Neuronal stem cell (in vitro differentiated cells): Measurements from ENCODE around the gene AMN.

Experiments used
- DNase-seq: peaks from one replicate; pipeline ENCODE4 v3.0.0-alpha.2; 2013; ENCODE audit warnings: low spot score
- H2AFZ ChIP-seq: one replicate; pipeline ENCODE4 v1.6.1; 2013; ENCODE audit warnings: mild to moderate bottlenecking, low read length, inconsistent platforms
- H2AK5ac ChIP-seq: 2 replicates; pipeline ENCODE4 v1.6.1; 2013; ENCODE audit warnings: low read depth, mild to moderate bottlenecking, inconsistent platforms, low read length, moderate library complexity, mixed read lengths
- H2BK120ac ChIP-seq: 2 replicates; pipeline ENCODE4 v1.6.1; 2013; ENCODE audit warnings: low read depth, mild to moderate bottlenecking, inconsistent platforms, low read length, moderate library complexity, mixed read lengths
- H2BK12ac ChIP-seq: one replicate; pipeline ENCODE4 v1.6.1; 2013; ENCODE audit warnings: low read length, inconsistent platforms
- H2BK15ac ChIP-seq: 2 replicates; pipeline ENCODE4 v1.6.1; 2013; ENCODE audit warnings: mild to moderate bottlenecking, low read length, inconsistent platforms, mixed read lengths
- H2BK5ac ChIP-seq: one replicate; pipeline ENCODE4 v1.6.1; 2013; ENCODE audit warnings: inconsistent platforms, mild to moderate bottlenecking, low read length, moderate library complexity
- H3K14ac ChIP-seq: one replicate; pipeline ENCODE4 v1.6.1; 2013; ENCODE audit warnings: low read length, inconsistent platforms
- H3K18ac ChIP-seq: 2 replicates; pipeline ENCODE4 v1.6.1; 2013; ENCODE audit warnings: low read length, inconsistent platforms
- H3K23ac ChIP-seq: 2 replicates; pipeline ENCODE4 v1.6.1; 2013; ENCODE audit warnings: low read depth, mild to moderate bottlenecking, mixed read lengths, low read length, inconsistent platforms; ENCODE audit not compliant: poor library complexity
- H3K27ac ChIP-seq: replicated peaks from 3 replicates; pipeline ENCODE4 v1.5.1; 2013; ENCODE audit warnings: low read length, inconsistent platforms
- H3K27me3 ChIP-seq, 3 experiments: 2 replicates each; pipeline ENCODE4 v1.6.1; 2013; ENCODE audit warnings: low read length in 3 of 3, mild to moderate bottlenecking in 2 of 3, inconsistent platforms in 1 of 3, low read depth in 1 of 3, mixed read lengths in 1 of 3, moderate library complexity in 1 of 3; ENCODE audit not compliant: control insufficient read depth in 3 of 3, insufficient read depth in 3 of 3
- H3K36me3 ChIP-seq, 2 donors: replicated peaks in 1 of 2; 2 replicates each; pipeline ENCODE4 v1.6.1; 2013; ENCODE audit warnings: low read length in 2 of 2; ENCODE audit not compliant: control insufficient read depth in 2 of 2, insufficient read depth in 2 of 2
- H3K4ac ChIP-seq: 2 replicates; pipeline ENCODE4 v1.6.1; 2013; ENCODE audit warnings: inconsistent platforms, mild to moderate bottlenecking, low read length, moderate library complexity
- H3K4me1 ChIP-seq, 2 donors: 1 replicate in 1 of 2; 2 replicates in 1 of 2; pipeline ENCODE4 v1.6.1; 2013; ENCODE audit warnings: low read length in 2 of 2, low read depth in 1 of 2; ENCODE audit not compliant: control insufficient read depth in 2 of 2, insufficient read depth in 1 of 2
- H3K4me2 ChIP-seq: one replicate; pipeline ENCODE4 v1.6.1; 2013; ENCODE audit warnings: mild to moderate bottlenecking, low read length, inconsistent platforms; ENCODE audit not compliant: insufficient read depth, poor library complexity, severe bottlenecking
- H3K4me3 ChIP-seq, 2 donors: 2 replicates each; pipeline ENCODE4 v1.5.1; 2013; ENCODE audit warnings: low read length in 2 of 2, mild to moderate bottlenecking in 2 of 2, inconsistent platforms in 1 of 2, moderate library complexity in 1 of 2
- H3K79me1 ChIP-seq: one replicate; pipeline ENCODE4 v1.6.1; 2013; ENCODE audit warnings: low read depth, mild to moderate bottlenecking, inconsistent platforms, low read length, moderate library complexity
- H3K9ac ChIP-seq: one replicate; pipeline ENCODE4 v1.6.1; 2013; ENCODE audit warnings: mild to moderate bottlenecking, low read depth, low read length, inconsistent platforms; ENCODE audit not compliant: poor library complexity
- H3K9me3 ChIP-seq, 2 donors: replicated peaks in 1 of 2; 2 replicates each; pipeline versions ENCODE3 to v1.6.1; 2013; ENCODE audit warnings: low read length in 2 of 2, mild to moderate bottlenecking in 2 of 2, inconsistent platforms in 1 of 2, low read depth in 1 of 2, mixed read lengths in 1 of 2, moderate library complexity in 1 of 2; ENCODE audit not compliant: control insufficient read depth in 2 of 2, insufficient read depth in 1 of 2
- H4K8ac ChIP-seq: one replicate; pipeline ENCODE4 v1.6.1; 2013; ENCODE audit warnings: low read depth, mild to moderate bottlenecking, inconsistent platforms, low read length, moderate library complexity
- H4K91ac ChIP-seq: one replicate; pipeline ENCODE4 v1.6.1; 2013; ENCODE audit warnings: low read length, low read depth, mild to moderate bottlenecking, inconsistent platforms; ENCODE audit not compliant: poor library complexity
- WGBS, 2 donors: extraction: QIAGEN DNeasy Blood & Tissue Kit; methylation state at CpG; one replicate each; pipeline ENCODE4 v1.1.7; 2013; ENCODE audit warnings: missing lambda C conversion rate in 2 of 2, mixed read lengths in 1 of 2; ENCODE audit not compliant: insufficient read length in 2 of 2, insufficient replicate concordance in 1 of 2; ENCODE audit errors: extremely low coverage in 2 of 2; 5-methylcytosine and 5-hydroxymethylcytosine counted together

AMN gene

DNA sequence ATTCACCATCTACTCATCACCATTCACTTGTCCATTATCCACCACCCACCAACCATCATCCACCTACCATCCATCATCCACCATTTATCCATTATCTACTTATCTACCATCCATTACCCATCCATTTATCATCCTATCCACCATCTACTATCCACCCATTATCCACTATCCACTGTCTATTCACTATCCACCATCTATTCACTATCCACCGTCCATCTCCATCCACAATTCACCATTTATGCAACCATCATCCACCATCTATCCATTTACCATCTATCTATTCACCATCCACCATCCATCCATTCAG is 1.5 kb upstream of the AMN start:
- Histone ChIP-seq H3K9me3 (peaks cover 5 to 6% of the 10 kb centered on the region in 2 donors), H2AK5ac (no peak overlapping the region), H3K23ac (no peak overlapping the region), H3K27ac (no peak overlapping the region), H3K36me3 (no peaks in the 10 kb centered on the region), H3K18ac (no peak overlapping the region), H2BK5ac (no peak overlapping the region), H3K4me3 (peak overlapping the region in 1 of 2 donors; percentile 16), H3K4ac (no peak overlapping the region), H2BK15ac (no peak overlapping the region), H3K27me3 (peaks cover 0 to 26% (median 0%) of the 10 kb centered on the region in 3 experiments), H3K9ac (no peak overlapping the region), H2AFZ (no peak overlapping the region), H2BK120ac (no peak overlapping the region), H2BK12ac (no peak overlapping the region), H3K4me1 (peaks cover 0 to 2% of the 10 kb centered on the region in 2 donors), H3K14ac (no peak overlapping the region), H3K4me2 (no peak overlapping the region), H4K8ac (no peak overlapping the region), H3K79me1 (no peaks in the 10 kb centered on the region), H4K91ac (no peak overlapping the region)
- WGBS, 2 donors: 100% methylated on average over 1 of the region's 1 CpG
- no peak for DNase-seq

DNA sequence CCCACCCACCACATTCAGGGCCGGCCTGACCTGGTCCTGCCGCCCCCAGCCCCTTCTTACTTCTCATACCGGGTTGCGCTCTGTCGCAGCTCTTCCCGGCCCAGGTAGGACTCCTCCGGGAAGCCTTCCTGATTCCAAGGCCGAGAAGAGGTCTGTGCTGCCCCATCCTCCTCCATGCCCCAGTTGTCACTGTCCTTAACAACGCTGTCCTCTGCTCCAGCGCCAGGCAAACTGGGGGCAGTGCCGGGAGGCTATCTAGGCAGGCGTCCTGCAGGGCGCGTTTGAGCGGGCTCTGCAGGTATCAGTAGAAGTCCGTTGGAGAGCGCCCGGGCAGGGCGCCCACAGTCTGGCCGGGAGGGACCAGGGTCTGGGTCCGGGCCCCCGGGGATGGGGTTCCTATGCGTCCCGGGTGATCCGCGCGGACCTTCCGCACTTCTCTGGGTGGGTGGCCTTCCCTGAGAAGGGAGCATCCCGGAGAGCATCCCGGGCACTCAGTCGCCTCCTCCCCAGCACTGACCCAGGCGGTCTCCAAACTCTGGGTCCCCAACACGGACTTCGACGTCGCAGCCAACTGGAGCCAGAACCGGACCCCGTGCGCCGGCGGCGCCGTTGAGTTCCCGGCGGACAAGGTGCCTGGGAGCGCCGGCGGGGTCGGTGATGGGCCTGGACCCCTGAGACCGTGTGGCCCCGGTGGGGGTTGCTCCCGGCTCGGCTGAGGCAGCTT is 900 bp downstream of the AMN start:
- H2BK12ac ChIP-seq: peak overlapping the region; percentile 49
- H3K4me1 ChIP-seq: peaks cover 0 to 8% of the 10 kb centered on the region in 2 donors
- no peaks in the 10 kb centered on the region for H3K36me3 ChIP-seq
- peak overlapping the region; percentile 25 for H2AK5ac ChIP-seq
- no peak overlapping the region for H4K91ac ChIP-seq
- H3K4me2 ChIP-seq: no peak overlapping the region
- no peak overlapping the region for H3K4me3 ChIP-seq
- no peak overlapping the region for H2AFZ ChIP-seq
- H2BK5ac ChIP-seq: no peak overlapping the region
- peaks cover 6 to 8% of the 10 kb centered on the region in 2 donors for H3K9me3 ChIP-seq
- H3K23ac ChIP-seq: peak overlapping the region; percentile 69
- no peak overlapping the region for H3K27ac ChIP-seq
- H3K18ac ChIP-seq: no peak overlapping the region
- WGBS, 2 donors: no CpG with 5 or more reads among the region's 53 CpGs
- H3K27me3 ChIP-seq: peaks cover 4 to 42% (median 20%) of the 10 kb centered on the region in 3 experiments
- no peaks in the 10 kb centered on the region for H3K79me1 ChIP-seq
- H2BK15ac ChIP-seq: peak overlapping the region; percentile 87
- DNase-seq: no peak
- no peak overlapping the region for H3K4ac ChIP-seq
- no peak overlapping the region for H3K14ac ChIP-seq
- no peak overlapping the region for H3K9ac ChIP-seq
- no peak overlapping the region for H2BK120ac ChIP-seq
- no peak overlapping the region for H4K8ac ChIP-seq

DNA sequence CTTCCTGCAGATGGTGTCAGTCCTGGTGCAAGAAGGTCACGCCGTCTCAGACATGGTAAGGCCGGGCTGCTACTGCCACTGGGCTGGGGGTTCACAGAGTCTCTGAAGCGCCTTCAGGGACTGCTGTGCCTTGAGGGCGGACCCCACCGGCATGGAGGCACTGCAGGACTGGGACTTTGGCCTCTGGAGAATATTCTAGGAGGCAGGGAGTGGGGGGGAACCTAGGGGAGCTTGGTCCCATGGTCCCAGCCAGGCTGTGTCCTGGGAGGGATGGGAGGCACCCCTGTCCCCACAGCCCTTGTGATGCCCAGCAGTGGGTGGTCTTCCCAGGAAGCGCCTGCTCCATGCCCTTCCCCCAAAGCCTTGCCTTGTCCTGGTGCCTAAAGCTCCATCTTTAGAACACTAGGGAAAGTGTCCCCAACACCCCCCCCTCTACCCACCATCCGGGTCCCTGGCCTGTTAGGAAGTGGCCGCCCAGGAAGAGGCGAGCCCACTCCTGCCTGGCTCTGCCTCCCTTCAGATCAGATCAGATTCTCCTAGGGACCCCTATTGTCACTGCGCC is 1.5 kb downstream of the AMN start:
- no peak overlapping the region for H2BK120ac ChIP-seq

More for the DNA sequence above, 1.5 kb downstream of the AMN start:
- Histone ChIP-seq H3K36me3 (no peaks in the 10 kb centered on the region), H2AK5ac (peak overlapping the region; percentile 25), H3K18ac (peak overlapping the region; percentile 27), H3K4me2 (no peak overlapping the region), H3K27ac (no peak overlapping the region), H3K4me3 (no peak overlapping the region), H3K4me1 (peaks cover 5 to 13% of the 10 kb centered on the region in 2 donors), H4K91ac (no peak overlapping the region), H3K4ac (no peak overlapping the region), H3K9ac (no peak overlapping the region), H3K79me1 (peaks cover 3% of the 10 kb centered on the region), H3K27me3 (peaks cover 10 to 48% (median 26%) of the 10 kb centered on the region in 3 experiments), H3K9me3 (peaks cover 6 to 8% of the 10 kb centered on the region in 2 donors), H2BK15ac (peak overlapping the region; percentile 87), H3K14ac (no peak overlapping the region), H2AFZ (peak overlapping the region; percentile 49), H2BK12ac (no peak overlapping the region), H3K23ac (peak overlapping the region; percentile 11), H4K8ac (no peak overlapping the region), H2BK5ac (no peak overlapping the region)
- WGBS, 2 donors: no CpG with 5 or more reads among the region's 11 CpGs
- DNase-seq: no peak
